ENCODE data around the gene ATP13A2. TPM values are rescaled to one million over a fixed set of nuclear protein-coding genes. Genes with fewer than 3 reads are reported as not detected.

ATP13A2 gene
- total RNA-seq, 1 experiment from 2014 or later: 50.9 TPM

- Histone ChIP-seq H3K4me3 (ENCODE audit: low read depth, low read length, poor library complexity, severe bottlenecking) (no peak overlapping the region), H3K36me3 (ENCODE audit: insufficient read depth, low read length, poor library complexity, severe bottlenecking) (no peaks in the 10 kb centered on the region), H3K9me3 (ENCODE audit: low read depth, low read length, poor library complexity, severe bottlenecking) (no peaks in the 10 kb centered on the region), H3K27me3 (replicated peaks; ENCODE audit: insufficient read depth, low read depth, low read length, poor library complexity) (no peaks in the 10 kb centered on the region), H3K27ac (ENCODE audit: low read depth, low read length, poor library complexity, severe bottlenecking) (no peak overlapping the region), H3K4me1 (ENCODE audit: insufficient read depth, low read length, poor library complexity, severe bottlenecking) (peaks cover 12% of the 10 kb centered on the region)
- no TSS peak for BruUV-seq (replicated peaks)
- TF ChIP-seq, protein P1, sequence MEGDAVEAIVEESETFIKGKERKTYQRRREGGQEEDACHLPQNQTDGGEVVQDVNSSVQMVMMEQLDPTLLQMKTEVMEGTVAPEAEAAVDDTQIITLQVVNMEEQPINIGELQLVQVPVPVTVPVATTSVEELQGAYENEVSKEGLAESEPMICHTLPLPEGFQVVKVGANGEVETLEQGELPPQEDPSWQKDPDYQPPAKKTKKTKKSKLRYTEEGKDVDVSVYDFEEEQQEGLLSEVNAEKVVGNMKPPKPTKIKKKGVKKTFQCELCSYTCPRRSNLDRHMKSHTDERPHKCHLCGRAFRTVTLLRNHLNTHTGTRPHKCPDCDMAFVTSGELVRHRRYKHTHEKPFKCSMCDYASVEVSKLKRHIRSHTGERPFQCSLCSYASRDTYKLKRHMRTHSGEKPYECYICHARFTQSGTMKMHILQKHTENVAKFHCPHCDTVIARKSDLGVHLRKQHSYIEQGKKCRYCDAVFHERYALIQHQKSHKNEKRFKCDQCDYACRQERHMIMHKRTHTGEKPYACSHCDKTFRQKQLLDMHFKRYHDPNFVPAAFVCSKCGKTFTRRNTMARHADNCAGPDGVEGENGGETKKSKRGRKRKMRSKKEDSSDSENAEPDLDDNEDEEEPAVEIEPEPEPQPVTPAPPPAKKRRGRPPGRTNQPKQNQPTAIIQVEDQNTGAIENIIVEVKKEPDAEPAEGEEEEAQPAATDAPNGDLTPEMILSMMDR (conservative IDR thresholded peaks at IDR 0.05; ENCODE audit: low read depth, low read length): no peak
- no peak for TF ChIP-seq EZH2 (IDR thresholded peaks at IDR 0.05; ENCODE audit: borderline replicate concordance, low read depth, low read length, poor library complexity, severe bottlenecking)
- intact Hi-C loops (cut with micrococcal nuclease; ENCODE audit: unreplicated experiment): no loop called here
- no peak for DNase-seq (ENCODE audit: low spot score)
- ChIA-PET POLR2A (ENCODE audit: low non-redundant PET) (no interaction called here), CTCF (no interaction called here)
These were observed 28.1 kb downstream of the ATP13A2 start for GRCh38 chr1:16983649-16984048.

GRCh38 chr1:16982902-16983301, 28.8 kb downstream of the ATP13A2 start:
- no peak overlapping the region for H3K27ac ChIP-seq (ENCODE audit: low read depth, low read length, poor library complexity, severe bottlenecking)
- ChIA-PET CTCF (interaction anchor here (0.5 kb wide), 1 partner anchor 19 kb away, joined by 7 read pairs; no protein-coding TSS in a partner anchor), POLR2A (ENCODE audit: low non-redundant PET) (no interaction called here)
- H3K36me3 ChIP-seq (ENCODE audit: insufficient read depth, low read length, poor library complexity, severe bottlenecking): no peaks in the 10 kb centered on the region
- intact Hi-C loops (cut with micrococcal nuclease; ENCODE audit: unreplicated experiment): no loop called here
- H3K27me3 ChIP-seq (replicated peaks; ENCODE audit: insufficient read depth, low read depth, low read length, poor library complexity): no peaks in the 10 kb centered on the region
- TF ChIP-seq EZH2 (IDR thresholded peaks at IDR 0.05; ENCODE audit: borderline replicate concordance, low read depth, low read length, poor library complexity, severe bottlenecking): no peak
- TF ChIP-seq, protein P1 (conservative IDR thresholded peaks at IDR 0.05; ENCODE audit: low read depth, low read length): no peak
- BruUV-seq (replicated peaks): no TSS peak
- peaks cover 13% of the 10 kb centered on the region for H3K4me1 ChIP-seq (ENCODE audit: insufficient read depth, low read length, poor library complexity, severe bottlenecking)
- no peak overlapping the region for H3K4me3 ChIP-seq (ENCODE audit: low read depth, low read length, poor library complexity, severe bottlenecking)
- H3K9me3 ChIP-seq (ENCODE audit: low read depth, low read length, poor library complexity, severe bottlenecking): no peaks in the 10 kb centered on the region
- DNase-seq (ENCODE audit: low spot score): no peak

DNA sequence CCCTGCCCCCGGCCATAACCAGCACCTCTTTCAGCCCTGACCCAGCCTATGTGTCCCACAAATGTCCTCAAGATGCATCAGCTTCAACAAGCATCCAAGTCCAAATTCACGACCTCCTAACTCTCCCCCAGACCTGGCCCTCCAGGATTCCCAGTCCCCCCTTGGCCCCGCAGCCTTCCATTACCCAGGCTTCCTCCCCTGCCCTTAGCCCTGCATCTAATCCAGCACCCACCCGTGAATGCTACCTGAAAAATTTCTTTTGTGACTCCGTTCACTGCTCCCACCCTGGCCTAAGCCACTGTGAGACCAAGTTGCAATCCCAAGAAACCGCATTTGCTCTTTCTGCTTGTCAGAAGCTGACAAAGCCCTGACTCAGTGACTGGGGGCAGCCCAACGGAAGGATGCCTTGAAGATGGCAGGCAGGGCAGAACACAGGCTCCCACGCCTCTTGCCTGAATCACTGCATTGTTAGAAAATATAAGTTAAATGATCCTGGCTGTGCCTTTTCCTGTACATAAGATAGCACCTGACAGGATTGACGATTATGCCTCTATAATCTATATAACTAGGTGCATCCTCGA, 30.4 kb downstream of the ATP13A2 start:
- H3K27ac ChIP-seq (ENCODE audit: low read depth, low read length, poor library complexity, severe bottlenecking): no peak overlapping the region
- no peaks in the 10 kb centered on the region for H3K9me3 ChIP-seq (ENCODE audit: low read depth, low read length, poor library complexity, severe bottlenecking)
- H3K4me3 ChIP-seq (ENCODE audit: low read depth, low read length, poor library complexity, severe bottlenecking): no peak overlapping the region
- DNase-seq (ENCODE audit: low spot score): no peak
- intact Hi-C loops (cut with micrococcal nuclease; ENCODE audit: unreplicated experiment): loop anchor here (2.0 kb wide), 1 partner anchor 27 kb away; no protein-coding TSS in a partner anchor
- POLR2A ChIA-PET (ENCODE audit: low non-redundant PET): no interaction called here
- CTCF ChIA-PET: no interaction called here
- TF ChIP-seq EZH2 (IDR thresholded peaks at IDR 0.05; ENCODE audit: borderline replicate concordance, low read depth, low read length, poor library complexity, severe bottlenecking): no peak
- TF ChIP-seq, protein P1 (conservative IDR thresholded peaks at IDR 0.05; ENCODE audit: low read depth, low read length): no peak
- H3K27me3 ChIP-seq (replicated peaks; ENCODE audit: insufficient read depth, low read depth, low read length, poor library complexity): no peaks in the 10 kb centered on the region
- H3K4me1 ChIP-seq (ENCODE audit: insufficient read depth, low read length, poor library complexity, severe bottlenecking): peaks cover 13% of the 10 kb centered on the region
- BruUV-seq (replicated peaks): no TSS peak
- H3K36me3 ChIP-seq (ENCODE audit: insufficient read depth, low read length, poor library complexity, severe bottlenecking): no peaks in the 10 kb centered on the region

All from A673 (cell line).